IPS-18a (cell line): ENCODE results near the gene HLA-A.

ENCODE experiments used
- H3K27ac ChIP-seq: one replicate; pipeline ENCODE4 v1.5.1; 2013; ENCODE audit warnings: low read length
- H3K27me3 ChIP-seq: one replicate; pipeline ENCODE4 v1.6.1; 2013; ENCODE audit warnings: mild to moderate bottlenecking, low read length; ENCODE audit not compliant: control insufficient read depth, insufficient read depth
- H3K36me3 ChIP-seq: one replicate; pipeline ENCODE4 v1.6.1; 2013; ENCODE audit warnings: low read depth, low read length; ENCODE audit not compliant: control insufficient read depth
- H3K4me1 ChIP-seq: one replicate; pipeline ENCODE4 v1.6.1; 2013; ENCODE audit warnings: low read depth, low read length; ENCODE audit not compliant: control insufficient read depth
- H3K4me3 ChIP-seq: one replicate; pipeline ENCODE4 v1.5.1; 2013; ENCODE audit warnings: low read length
- H3K9ac ChIP-seq: one replicate; pipeline ENCODE4 v1.6.1; 2013; ENCODE audit warnings: mild to moderate bottlenecking, low read length, moderate library complexity
- H3K9me3 ChIP-seq: one replicate; pipeline ENCODE4 v1.6.1; 2013; ENCODE audit warnings: low read depth, low read length; ENCODE audit not compliant: control insufficient read depth

The HLA-A gene

GRCh38 chr6:29964887-29965562, 22.7 kb downstream of the HLA-A start:
- H3K27ac ChIP-seq: peak overlapping the region; percentile 87
- no peaks in the 10 kb centered on the region for H3K27me3 ChIP-seq
- H3K9me3 ChIP-seq: no peaks in the 10 kb centered on the region
- H3K36me3 ChIP-seq: no peaks in the 10 kb centered on the region
- H3K4me1 ChIP-seq: peaks cover 29% of the 10 kb centered on the region
- H3K9ac ChIP-seq: peak overlapping the region; percentile 59
- peak overlapping the region; percentile 18 for H3K4me3 ChIP-seq

- H3K27ac ChIP-seq: no peak overlapping the region
Measured at GRCh38 chr6:29965563-29965872, 23.2 kb downstream of the HLA-A start.

DNA sequence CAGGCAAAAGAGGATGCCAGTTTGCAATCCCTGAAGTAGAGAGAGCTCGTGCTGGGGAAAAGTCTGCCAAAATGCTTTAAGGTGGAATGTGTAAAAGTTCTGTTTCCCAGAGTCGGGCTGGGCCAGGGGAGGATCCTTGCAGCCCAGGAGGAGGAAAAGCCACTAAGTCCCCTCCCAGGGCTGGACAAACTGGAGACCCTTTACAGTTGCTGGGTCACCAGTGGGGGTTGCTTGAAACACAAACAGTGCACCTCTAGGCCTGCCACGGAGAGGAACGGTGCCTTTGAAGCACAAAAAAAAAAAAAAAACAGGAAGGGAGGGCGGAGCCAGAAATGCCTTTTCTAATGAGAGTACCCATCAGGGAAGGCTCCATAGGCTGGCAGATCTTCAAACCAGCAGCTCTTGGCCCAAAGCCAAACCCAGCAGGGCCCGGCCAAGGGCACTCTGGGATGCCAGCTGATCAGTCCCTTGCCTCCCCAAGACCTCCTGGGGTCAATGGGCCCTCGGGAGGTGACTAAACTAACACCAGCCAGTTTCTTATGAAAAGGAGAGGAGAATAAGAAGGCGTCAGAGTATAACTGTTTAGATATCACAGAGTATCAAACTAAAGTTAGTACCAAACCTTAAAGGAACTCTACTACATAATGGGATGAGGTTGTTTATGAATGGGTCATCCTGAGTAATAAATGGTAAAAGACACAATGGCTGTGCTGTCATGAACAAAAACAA, 23.7 kb downstream of the HLA-A start:
- Histone ChIP-seq H3K4me3 (peak overlapping the region; percentile 17), H3K9me3 (no peaks in the 10 kb centered on the region), H3K4me1 (peaks cover 29% of the 10 kb centered on the region), H3K27me3 (no peaks in the 10 kb centered on the region), H3K36me3 (no peaks in the 10 kb centered on the region), H3K9ac (peak overlapping the region; percentile 59), H3K27ac (no peak overlapping the region)

More at GRCh38 chr6:29965563-29965872, 23.2 kb downstream of the HLA-A start:
- Histone ChIP-seq H3K9ac (peak overlapping the region; percentile 59), H3K4me3 (peak overlapping the region; percentile 18), H3K27me3 (no peaks in the 10 kb centered on the region), H3K4me1 (peaks cover 29% of the 10 kb centered on the region), H3K9me3 (no peaks in the 10 kb centered on the region), H3K36me3 (no peaks in the 10 kb centered on the region)

- no peak overlapping the region for H3K4me3 ChIP-seq
- H3K36me3 ChIP-seq: no peaks in the 10 kb centered on the region
- no peak overlapping the region for H3K9ac ChIP-seq
- peaks cover 29% of the 10 kb centered on the region for H3K4me1 ChIP-seq
- H3K27ac ChIP-seq: no peak overlapping the region
- H3K9me3 ChIP-seq: no peaks in the 10 kb centered on the region
- no peaks in the 10 kb centered on the region for H3K27me3 ChIP-seq
Measured at GRCh38 chr6:29967379-29968010, 25.2 kb downstream of the HLA-A start.

GRCh38 chr6:29968130-29968529, 25.8 kb downstream of the HLA-A start:
- H3K9me3 ChIP-seq: no peaks in the 10 kb centered on the region
- H3K27me3 ChIP-seq: peaks cover 6% of the 10 kb centered on the region
- no peaks in the 10 kb centered on the region for H3K36me3 ChIP-seq
- peaks cover 29% of the 10 kb centered on the region for H3K4me1 ChIP-seq
- no peak overlapping the region for H3K27ac ChIP-seq
- no peak overlapping the region for H3K4me3 ChIP-seq
- H3K9ac ChIP-seq: no peak overlapping the region

DNA sequence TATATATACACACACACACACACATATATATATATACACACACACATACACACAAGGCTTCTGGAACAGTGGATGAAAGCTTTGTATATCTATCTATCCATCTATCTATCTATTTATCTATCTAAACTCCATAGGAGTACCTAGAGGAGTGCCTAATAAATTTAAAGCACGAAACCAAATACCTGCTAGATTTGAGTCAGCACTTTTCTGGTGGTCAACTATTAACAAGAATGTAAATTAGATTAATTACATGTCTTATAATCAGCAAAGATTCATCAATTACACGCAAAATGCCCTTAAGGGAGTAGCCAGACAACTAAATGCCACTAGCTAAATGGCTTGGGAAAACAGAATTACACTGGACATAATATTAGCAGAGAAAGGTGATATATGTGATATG, 26.6 kb downstream of the HLA-A start:
- H3K4me1 ChIP-seq: peaks cover 29% of the 10 kb centered on the region
- H3K4me3 ChIP-seq: no peak overlapping the region
- H3K9me3 ChIP-seq: no peaks in the 10 kb centered on the region
- no peaks in the 10 kb centered on the region for H3K36me3 ChIP-seq
- H3K27ac ChIP-seq: no peak overlapping the region
- H3K27me3 ChIP-seq: peaks cover 13% of the 10 kb centered on the region
- no peak overlapping the region for H3K9ac ChIP-seq

DNA sequence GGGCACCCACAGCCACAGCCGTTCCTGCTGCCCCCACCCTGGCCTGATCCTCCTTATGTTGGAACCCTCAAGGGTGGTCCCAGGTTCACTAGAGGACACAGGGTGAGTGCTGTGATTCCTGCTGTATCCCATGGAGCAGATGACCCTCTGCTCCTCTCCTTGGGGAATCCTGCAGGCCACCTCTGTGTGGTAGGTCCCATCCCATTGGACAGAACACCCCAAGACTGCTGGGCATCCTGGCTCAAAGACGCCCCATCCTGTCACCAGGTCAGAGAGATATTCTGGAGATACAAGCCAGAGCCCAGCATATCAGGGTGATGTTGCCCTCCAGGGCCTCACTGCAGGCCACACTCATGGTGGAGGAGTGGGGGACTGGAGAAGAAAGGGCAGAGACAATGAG, 28.4 kb downstream of the HLA-A start:
- Histone ChIP-seq H3K27ac (no peak overlapping the region), H3K9me3 (no peaks in the 10 kb centered on the region), H3K4me3 (no peak overlapping the region), H3K9ac (no peak overlapping the region), H3K36me3 (no peaks in the 10 kb centered on the region), H3K27me3 (peaks cover 31% of the 10 kb centered on the region), H3K4me1 (peaks cover 13% of the 10 kb centered on the region)

GRCh38 chr6:29974901-29975560, 32.7 kb downstream of the HLA-A start:
- no peaks in the 10 kb centered on the region for H3K36me3 ChIP-seq
- no peak overlapping the region for H3K27ac ChIP-seq
- peaks cover 62% of the 10 kb centered on the region for H3K27me3 ChIP-seq
- peak overlapping the region; percentile 39 for H3K4me3 ChIP-seq
- no peaks in the 10 kb centered on the region for H3K4me1 ChIP-seq
- no peaks in the 10 kb centered on the region for H3K9me3 ChIP-seq
- no peak overlapping the region for H3K9ac ChIP-seq

DNA sequence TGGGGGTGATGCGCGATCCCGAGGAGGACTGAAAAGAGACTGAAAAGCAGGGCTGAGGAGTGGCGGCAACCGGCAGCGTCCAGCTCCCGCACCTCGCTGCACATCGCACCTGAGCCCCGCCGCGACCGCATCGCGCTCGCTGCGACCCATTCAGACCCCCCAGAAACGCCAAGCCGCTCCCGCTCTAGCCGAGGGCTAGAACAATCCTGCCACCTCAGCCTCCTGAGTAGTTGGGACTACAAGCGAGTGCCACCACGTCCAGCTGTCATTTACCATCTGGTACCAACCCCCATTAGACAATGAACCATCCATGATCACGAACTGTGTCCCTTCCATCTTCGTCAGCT, 33.2 kb downstream of the HLA-A start:
- H3K27me3 ChIP-seq: peaks cover 62% of the 10 kb centered on the region
- no peak overlapping the region for H3K27ac ChIP-seq
- no peaks in the 10 kb centered on the region for H3K9me3 ChIP-seq
- H3K4me1 ChIP-seq: no peaks in the 10 kb centered on the region
- peak overlapping the region; percentile 39 for H3K4me3 ChIP-seq
- H3K9ac ChIP-seq: no peak overlapping the region
- no peaks in the 10 kb centered on the region for H3K36me3 ChIP-seq

GRCh38 chr6:29976253-29976587, 33.9 kb downstream of the HLA-A start:
- H3K4me3 ChIP-seq: peak overlapping the region; percentile 61
- no peaks in the 10 kb centered on the region for H3K4me1 ChIP-seq
- no peak overlapping the region for H3K27ac ChIP-seq
- no peak overlapping the region for H3K9ac ChIP-seq
- peaks cover 62% of the 10 kb centered on the region for H3K27me3 ChIP-seq
- no peaks in the 10 kb centered on the region for H3K9me3 ChIP-seq
- no peaks in the 10 kb centered on the region for H3K36me3 ChIP-seq

DNA sequence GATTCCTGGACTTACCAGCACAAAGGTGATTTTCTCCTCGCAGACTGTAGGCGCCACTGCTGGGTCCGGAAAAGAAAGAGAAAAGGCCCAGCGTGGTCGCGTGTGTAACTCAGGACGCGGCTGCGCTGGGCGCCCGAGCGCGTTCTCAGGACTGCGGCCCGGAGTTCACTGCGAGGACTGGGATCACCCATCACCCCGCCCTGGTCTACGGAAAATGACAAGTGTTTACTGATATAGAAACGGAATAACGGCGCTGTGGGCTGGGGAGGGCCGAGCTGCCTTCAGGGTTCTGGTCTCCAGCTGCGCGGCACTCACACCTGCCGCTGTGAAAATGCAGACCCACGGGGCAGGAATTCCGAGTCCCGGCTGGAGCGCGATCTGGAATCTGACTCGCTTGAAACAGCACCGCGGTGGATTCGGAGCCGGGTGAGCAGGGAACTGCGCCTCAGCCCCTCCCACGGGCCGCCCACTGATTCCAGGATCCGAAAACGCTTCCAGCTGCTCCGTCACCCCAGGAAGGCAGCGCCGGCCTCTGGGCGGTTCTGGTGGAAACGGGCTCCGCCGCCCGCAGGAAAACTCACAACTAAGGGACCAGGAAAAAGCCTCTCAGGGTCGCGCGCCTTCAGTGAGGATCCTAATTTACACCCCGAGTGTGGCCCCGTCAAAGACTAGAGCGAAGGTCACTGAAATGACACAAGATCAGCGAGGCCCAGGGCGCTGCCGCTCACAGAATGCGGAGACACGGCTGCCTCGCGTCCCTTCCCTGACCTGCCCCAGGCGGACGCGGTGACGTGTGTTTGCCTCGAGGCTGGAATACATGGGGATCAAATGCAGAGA, 34.5 kb downstream of the HLA-A start:
- Histone ChIP-seq H3K27ac (no peak overlapping the region), H3K9ac (no peak overlapping the region), H3K9me3 (no peaks in the 10 kb centered on the region), H3K4me3 (peak overlapping the region; percentile 61), H3K27me3 (peaks cover 62% of the 10 kb centered on the region), H3K4me1 (no peaks in the 10 kb centered on the region), H3K36me3 (no peaks in the 10 kb centered on the region)
